Activated CD8-positive, alpha-beta memory T cell treated with anti-CD3 and anti-CD28 coated beads, Interleukin-2, amount 50 U/mL, for 48 hours (primary cell): ENCODE measurements around the gene ACAD11.

ENCODE experiments used
- DNase-seq: peaks from one replicate; pipeline ENCODE4 v3.0.0-alpha.2; 2020

Gene ACAD11

DNA sequence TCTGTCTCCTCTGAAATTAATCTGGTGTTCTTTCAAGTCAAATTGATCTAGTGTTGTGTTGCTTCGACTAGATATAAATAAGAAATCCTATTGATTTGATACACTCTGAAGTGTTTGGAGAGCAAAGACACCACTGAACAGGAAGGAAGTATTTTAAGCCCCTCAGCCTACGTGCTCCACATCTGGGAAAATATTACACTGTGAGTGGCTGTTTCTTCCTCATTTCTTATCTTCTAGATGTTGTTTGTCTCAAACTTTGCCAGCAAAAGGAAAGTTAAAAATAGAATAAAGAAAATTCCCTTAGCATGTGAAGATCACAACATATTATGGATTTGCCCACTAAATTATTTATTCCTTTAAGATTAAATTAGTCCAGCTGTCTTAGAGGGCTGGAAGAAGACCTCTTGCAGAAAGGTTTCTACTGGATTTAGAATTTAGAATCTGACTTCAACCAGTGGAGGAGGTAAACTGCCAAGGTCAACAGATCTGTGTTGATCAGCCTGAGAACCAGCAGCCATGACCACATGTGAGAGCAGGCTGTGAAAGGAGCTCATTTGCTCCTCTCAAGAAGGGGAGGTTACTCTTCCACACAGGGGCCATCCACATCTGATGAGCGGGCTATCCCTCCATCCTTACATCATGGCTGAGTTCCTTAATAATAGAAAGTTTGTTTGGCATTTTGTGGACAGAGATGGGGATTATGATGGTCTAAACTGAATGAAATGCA is 108.9 kb downstream of the ACAD11 start:
- no peak for DNase-seq

DNA sequence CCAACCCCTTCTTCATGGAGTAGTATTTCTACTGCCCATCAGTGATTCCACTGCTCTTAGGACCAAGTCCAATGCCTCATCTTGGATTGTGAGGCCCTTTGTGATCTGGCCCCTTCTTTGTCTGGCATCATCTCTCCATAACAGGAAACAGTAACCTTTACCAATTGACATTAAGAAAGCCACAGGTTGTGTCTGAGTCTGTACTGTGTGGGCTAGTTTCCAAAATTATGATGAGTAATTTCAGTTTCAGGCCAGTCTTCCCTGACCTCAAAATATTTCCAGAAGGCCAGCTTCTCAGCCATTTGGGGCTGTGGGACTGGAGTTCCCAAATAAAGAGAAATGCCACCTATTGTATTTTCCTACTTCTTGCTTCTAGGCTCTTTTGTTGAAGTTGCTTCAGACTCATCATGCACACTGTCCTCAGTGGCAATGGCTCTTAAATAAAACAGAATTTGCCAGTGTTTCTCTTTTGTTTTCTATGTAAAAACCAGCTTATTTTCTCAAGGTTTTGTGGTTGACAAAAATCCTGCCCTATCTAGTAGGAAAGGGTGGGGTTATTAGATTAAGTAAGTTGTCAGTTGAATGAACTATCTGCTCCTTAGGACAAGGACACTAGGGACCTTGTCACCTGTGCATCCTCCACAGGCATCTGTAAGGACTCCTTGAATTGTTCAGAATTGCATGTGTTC is 109.6 kb downstream of the ACAD11 start:
- no peak for DNase-seq

GRCh38 chr3:132549169-132549568 is 110.4 kb downstream of the ACAD11 start:
- no peak for DNase-seq

GRCh38 chr3:132545471-132545870 is 114.1 kb downstream of the ACAD11 start:
- DNase-seq = no peak

- DNase-seq = no peak
Measured at GRCh38 chr3:132544130-132544529, 115.5 kb downstream of the ACAD11 start.

GRCh38 chr3:132543011-132543739 is 116.4 kb downstream of the ACAD11 start:
- DNase-seq = no peak

- no peak for DNase-seq
Measured at GRCh38 chr3:132542577-132542976, 117.0 kb downstream of the ACAD11 start.

DNA sequence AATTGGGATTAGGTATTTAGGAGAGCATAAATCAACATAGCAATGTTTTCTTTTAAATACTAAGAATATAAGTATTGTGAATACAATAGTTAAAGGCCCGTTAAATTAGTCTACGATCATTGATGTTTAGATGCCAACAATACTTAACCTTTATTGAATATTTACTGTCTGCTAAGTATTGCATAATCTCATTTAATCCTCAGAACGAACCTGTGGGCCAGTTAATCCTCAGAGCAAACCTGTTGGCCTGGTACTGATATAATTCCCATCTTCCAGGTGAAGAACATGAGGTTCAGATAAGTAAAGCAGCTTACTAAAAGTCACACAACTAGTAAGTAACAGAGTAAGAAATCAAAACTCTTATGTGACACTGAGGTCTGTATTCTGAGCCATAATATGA is 119.9 kb downstream of the ACAD11 start:
- no peak for DNase-seq

DNA sequence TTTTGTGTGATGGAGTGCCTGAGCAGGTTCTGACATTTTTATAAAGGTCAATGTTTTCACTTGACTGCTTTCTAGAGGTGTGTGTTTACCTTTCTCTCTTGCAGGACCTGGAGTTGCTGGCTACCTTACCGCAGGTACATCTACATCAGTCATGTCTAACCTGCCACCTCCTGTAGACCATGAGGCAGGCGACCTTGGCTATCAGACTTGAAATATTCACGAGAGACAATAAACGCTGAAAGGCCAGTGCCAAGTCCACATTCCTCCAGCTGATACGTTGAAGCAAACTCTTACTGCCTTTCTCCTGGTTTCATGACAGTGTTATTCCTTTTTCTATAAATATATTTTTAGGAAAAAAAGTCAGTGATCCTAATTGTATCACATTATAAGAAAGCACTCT is 121.5 kb downstream of the ACAD11 start:
- no peak for DNase-seq

DNA sequence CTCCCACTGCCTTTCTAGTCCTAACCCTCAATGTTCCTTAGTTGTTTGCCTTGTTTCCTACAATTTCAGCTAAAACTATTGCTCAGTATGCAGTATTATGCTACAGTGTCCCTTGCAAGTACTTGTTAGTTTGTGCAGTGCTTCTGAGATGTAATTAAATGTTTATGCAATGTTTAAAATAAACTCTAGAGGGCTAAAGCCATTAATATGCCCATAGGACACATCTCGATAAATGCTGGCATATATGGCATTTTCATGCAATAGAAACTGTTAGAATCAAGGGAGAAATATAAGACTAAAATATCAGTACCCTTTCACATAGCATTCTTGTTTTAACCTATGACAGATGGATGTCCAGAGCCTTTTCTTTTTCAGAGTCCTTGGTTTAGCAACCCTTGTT is 122.3 kb downstream of the ACAD11 start:
- DNase-seq = no peak

DNA sequence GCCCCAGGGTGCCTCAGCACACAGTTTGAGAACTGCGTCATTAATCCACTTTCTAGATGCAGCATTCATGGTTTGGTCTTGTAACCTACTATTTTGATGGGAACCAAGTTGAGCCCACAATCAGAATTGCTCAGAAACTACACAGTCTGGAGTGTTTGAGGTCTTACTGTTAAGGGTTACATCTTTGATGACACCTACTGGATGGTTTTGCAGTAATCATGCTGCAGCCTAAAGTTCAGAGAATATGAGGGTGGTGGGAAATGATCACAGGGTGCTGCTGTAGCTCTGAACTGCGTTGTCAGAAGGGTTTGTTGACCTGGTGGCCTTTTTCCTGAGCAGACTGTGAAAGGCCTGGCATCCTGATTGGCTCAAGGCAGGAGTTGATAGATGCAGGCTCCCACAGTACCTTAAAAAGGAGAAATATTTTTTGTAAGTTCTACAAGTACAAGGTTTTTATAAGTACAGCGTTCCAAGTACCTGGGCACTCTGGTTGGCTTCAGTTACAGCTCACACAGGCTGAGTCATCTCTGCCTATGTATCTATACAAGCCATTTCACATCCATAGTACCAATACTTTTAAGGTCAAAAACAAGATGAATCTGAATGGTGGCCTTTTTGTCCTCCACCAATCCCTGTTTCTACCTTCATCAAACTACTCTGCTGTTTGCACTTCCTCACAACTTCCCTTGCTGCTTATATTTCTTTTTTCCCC is 123.0 kb downstream of the ACAD11 start:
- DNase-seq = no peak

DNA sequence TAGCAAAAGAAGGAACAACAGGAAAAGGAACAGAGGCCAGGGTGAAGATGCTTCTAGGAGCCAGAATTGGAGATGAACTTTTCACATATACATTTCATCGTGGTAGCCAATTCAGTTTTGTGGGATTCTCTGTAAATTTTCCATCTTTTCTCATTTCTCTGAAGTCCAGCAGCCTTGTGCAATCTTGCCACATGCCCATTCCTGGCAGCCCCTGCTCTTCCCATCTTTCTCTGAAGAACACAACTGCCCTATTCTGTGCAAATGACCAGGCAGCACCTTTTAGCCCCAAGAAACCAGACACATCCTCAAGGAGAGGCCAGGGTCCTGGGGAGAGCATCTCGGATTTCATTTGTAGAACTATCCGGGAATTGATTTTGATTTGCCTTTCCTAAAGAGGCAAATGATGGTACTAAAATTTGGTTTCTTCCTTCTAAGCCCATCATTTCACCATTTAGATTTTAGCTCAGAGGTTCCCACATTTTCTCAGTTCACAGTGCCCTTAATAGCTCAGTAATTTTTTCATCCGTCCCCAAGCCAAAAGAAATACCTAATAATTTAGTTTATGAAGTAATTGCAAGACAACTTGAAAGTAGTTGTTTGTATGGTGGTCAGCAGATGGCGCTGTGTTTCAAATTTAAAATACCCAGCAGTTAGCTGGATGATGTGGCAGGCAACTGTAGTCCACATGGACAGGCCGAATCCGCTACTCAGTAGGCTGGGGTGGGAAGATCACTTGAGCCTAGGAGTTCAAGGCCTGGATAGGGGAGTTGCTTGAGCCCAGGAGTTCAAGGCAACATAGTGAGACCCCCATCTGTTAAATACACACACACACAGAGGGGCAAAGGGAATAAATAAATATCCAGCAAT is 123.8 kb downstream of the ACAD11 start:
- peak; percentile 73 for DNase-seq

DNA sequence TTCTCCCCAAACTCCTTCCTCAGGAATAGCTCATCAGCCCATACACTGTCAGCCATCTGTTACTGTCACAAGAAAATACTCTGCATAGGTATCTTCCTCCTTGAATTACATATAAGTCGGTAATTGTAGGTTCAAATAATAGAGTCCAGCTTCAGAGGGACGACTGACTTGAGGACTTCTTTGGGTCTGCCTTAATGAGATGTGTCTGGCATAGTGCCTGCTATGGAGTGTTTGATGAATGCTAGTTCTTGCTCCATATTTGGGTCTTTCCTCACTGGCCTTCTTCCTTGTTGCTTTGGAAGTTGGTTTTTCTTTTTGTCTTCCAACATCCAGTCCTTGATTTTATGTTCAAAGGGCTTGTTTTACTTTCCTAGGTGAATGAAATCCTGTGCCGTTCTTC is 129.0 kb downstream of the ACAD11 start:
- no peak for DNase-seq

DNA sequence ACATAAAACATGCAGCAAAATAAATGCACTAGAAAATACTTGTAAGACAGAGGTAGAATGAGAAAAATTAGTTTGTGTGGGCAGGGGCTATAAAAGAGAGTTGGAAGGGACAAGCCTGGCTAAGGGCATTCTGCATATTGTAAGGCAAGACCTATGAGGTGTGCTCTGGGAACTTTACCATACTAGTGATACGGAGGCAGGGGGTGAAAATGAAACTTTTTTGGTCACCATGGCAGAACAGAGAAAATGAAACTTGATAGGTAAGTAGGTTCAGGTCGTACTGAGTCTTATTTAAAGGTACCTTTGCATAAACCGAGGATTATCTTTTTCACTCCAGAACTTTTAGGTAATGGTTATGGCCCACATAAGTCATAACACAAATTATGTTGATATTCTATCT is 137.3 kb downstream of the ACAD11 start:
- DNase-seq = no peak

DNA sequence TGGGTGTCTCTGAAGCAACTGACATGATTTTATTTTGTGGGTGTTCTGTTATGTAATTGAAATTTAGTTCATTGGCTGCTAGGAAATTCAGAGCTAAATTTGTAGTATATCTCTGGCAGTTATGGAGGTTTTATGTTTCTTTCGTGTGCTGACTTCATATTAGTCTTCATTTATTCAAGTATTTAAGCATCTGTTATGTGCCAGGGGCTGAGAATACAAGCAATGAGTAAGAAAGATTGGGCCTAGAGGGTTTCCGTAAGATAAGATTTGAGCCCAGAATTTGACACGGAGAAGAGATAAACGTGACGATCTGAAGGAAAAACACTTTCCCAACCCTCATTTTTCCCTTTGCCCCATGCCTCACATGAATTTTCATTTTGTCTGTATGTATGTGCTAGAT is 137.7 kb downstream of the ACAD11 start:
- DNase-seq = no peak

DNA sequence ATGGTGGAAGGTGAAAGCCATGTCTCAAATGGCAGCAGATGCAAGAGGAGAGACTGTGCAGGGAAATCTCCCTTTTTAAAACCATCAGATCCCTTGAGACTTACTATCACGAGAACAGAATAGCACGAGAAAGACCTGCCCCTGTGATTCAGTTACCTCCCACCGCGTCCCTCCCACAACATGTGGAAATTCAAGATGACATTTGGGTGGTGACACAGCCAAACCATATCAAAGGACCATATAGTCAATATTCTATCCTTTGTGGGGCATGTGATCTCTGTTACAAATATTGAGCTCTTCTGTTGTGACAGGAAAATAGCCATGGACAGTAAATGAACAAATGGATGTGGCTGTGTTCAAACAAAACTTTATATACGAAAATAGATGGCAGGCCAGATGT is 139.7 kb downstream of the ACAD11 start:
- DNase-seq = no peak

- DNase-seq = no peak
Measured at GRCh38 chr3:132517311-132517710, 142.3 kb downstream of the ACAD11 start.

DNA sequence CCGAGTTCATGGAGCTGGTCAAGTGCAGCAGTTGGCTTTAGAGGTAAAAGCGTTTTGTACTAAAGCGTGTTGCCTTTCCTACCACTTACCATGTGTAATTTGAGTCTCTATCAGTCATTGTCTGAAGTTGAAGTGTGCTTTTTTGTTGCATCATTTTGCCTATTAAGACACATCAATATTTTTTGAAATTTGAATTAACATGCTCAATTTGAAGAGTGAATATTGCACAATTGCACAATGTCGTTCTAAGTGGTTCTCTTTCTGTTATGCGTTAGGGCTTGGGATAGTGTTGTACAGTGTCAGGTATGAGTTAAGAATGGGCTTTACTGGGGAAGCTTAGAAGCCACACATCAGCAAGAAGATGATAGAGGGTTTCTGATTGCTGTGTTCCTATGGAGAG is 146.6 kb downstream of the ACAD11 start:
- DNase-seq = no peak

DNA sequence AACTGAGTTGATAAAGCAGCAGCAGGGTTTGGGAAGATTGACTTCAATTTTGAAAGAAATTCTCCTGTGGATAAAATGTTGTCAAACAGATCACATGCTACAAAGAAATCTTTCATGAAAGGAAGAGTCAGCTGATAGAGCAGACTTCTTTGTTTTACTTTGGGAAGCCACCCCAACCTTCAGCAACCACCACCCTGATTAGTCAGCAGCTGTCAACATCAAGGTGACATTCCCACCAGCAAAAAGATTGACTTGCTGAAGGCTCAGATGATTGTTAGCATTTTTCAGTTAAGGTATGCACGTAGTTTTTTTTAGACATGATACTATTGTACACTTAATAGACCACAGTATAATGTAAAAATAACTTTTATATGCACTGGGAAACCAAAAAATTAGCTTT is 150.1 kb downstream of the ACAD11 start:
- no peak for DNase-seq

DNA sequence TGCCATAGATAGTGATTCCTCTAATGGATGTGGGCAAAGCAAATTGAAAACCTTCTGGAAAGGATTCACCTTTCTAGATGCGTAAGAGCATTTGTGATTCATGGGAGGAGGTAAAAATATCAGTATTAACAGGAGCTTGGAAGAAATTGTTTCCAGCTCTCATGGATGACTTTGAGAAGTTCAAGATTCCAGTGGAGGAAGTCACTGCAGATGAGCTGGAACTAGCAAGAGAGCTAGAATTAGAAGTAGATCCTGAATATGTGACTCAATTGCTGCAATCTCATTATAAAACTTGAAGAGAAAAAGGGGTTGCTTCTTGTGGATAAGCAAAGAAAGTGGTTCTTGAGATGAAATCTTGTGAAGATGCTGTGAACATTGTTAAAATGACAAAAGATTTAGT is 150.5 kb downstream of the ACAD11 start:
- DNase-seq = no peak
